ENCODE results near the gene IL15RA. TPM values are rescaled to one million over a fixed set of nuclear protein-coding genes. Genes with fewer than 3 reads are reported as not detected.

IL15RA gene
- total and polyA plus RNA-seq, 4 donors, result 13.2 to 67.7 (median 32.7) TPM

GRCh38 chr10:5940807-5941218 lies 36.5 kb downstream of the IL15RA start:
- WGBS, 2 donors, result 75 to 85% methylated on average over 6 of the region's 6 CpGs
- ATAC-seq (ENCODE audit: insufficient read depth, low FRiP score), result no peak

GRCh38 chr10:5938291-5938690 lies 39.1 kb downstream of the IL15RA start:
- 92 to 95% methylated on average over 12 of the region's 12 CpGs for WGBS, 2 donors
- DNase-seq, result no peak

More at GRCh38 chr10:5940807-5941218, 36.5 kb downstream of the IL15RA start:
- no peaks in the 10 kb centered on the region for H3K27me3 ChIP-seq (ENCODE audit: control insufficient read depth in 3 of 3, insufficient read depth in 3 of 3, low read length in 2 of 3)
- H3K27ac ChIP-seq (ENCODE audit: low read depth in 1 of 2, low read length in 1 of 2), result peak overlapping the region in 1 of 2 donors; percentile 82
- peaks cover 6 to 27% (median 10%) of the 10 kb centered on the region in 5 donors for H3K4me1 ChIP-seq (ENCODE audit: control insufficient read depth in 5 of 5, insufficient read depth in 5 of 5, low read length in 5 of 5)
- H3K36me3 ChIP-seq (ENCODE audit: control insufficient read depth in 4 of 4, insufficient read depth in 4 of 4, low read length in 4 of 4), result peaks cover 9 to 24% (median 16%) of the 10 kb centered on the region in 4 donors
- no peaks in the 10 kb centered on the region for H3K9me3 ChIP-seq (ENCODE audit: control insufficient read depth in 4 of 4, insufficient read depth in 3 of 4, low read length in 3 of 4)
- no peak overlapping the region for H3K9ac ChIP-seq (ENCODE audit: insufficient read depth in 1 of 2, low read length in 2 of 2)
- DNase-seq, result no peak
- H3K4me3 ChIP-seq, result no peak overlapping the region
- TF ChIP-seq CTCF (IDR thresholded peaks at IDR 0.05; ENCODE audit: control extremely low read depth, extremely low read depth), result no peak

GRCh38 chr10:5937016-5937415 lies 40.3 kb downstream of the IL15RA start:
- DNase-seq (no peak), ATAC-seq (ENCODE audit: insufficient read depth, low FRiP score) (no peak)
- WGBS, 2 donors, result 92 to 93% methylated on average over 18 of the region's 18 CpGs
- H3K9me3 ChIP-seq (ENCODE audit: control insufficient read depth in 4 of 4, insufficient read depth in 3 of 4, low read length in 3 of 4), result no peaks in the 10 kb centered on the region
- no peak for TF ChIP-seq CTCF (IDR thresholded peaks at IDR 0.05; ENCODE audit: control extremely low read depth, extremely low read depth)
- H3K27ac ChIP-seq (ENCODE audit: low read depth in 1 of 2, low read length in 1 of 2), result no peak overlapping the region
- no peak overlapping the region for H3K4me3 ChIP-seq
- H3K9ac ChIP-seq (ENCODE audit: insufficient read depth in 1 of 2, low read length in 2 of 2), result no peak overlapping the region
- H3K4me1 ChIP-seq (ENCODE audit: control insufficient read depth in 5 of 5, insufficient read depth in 5 of 5, low read length in 5 of 5), result peaks cover 0 to 3% (median 0%) of the 10 kb centered on the region in 5 donors
- H3K36me3 ChIP-seq (ENCODE audit: control insufficient read depth in 4 of 4, insufficient read depth in 4 of 4, low read length in 4 of 4), result peaks cover 9 to 30% (median 23%) of the 10 kb centered on the region in 4 donors
- H3K27me3 ChIP-seq (ENCODE audit: control insufficient read depth in 3 of 3, insufficient read depth in 3 of 3, low read length in 2 of 3), result no peaks in the 10 kb centered on the region

More at GRCh38 chr10:5938291-5938690, 39.1 kb downstream of the IL15RA start:
- no peak for TF ChIP-seq CTCF (IDR thresholded peaks at IDR 0.05; ENCODE audit: control extremely low read depth, extremely low read depth)
- Histone ChIP-seq H3K36me3 (ENCODE audit: control insufficient read depth in 4 of 4, insufficient read depth in 4 of 4, low read length in 4 of 4) (peaks cover 9 to 30% (median 23%) of the 10 kb centered on the region in 4 donors), H3K9ac (ENCODE audit: insufficient read depth in 1 of 2, low read length in 2 of 2) (no peak overlapping the region), H3K27ac (ENCODE audit: low read depth in 1 of 2, low read length in 1 of 2) (no peak overlapping the region), H3K9me3 (ENCODE audit: control insufficient read depth in 4 of 4, insufficient read depth in 3 of 4, low read length in 3 of 4) (no peaks in the 10 kb centered on the region), H3K4me3 (no peak overlapping the region), H3K27me3 (ENCODE audit: control insufficient read depth in 3 of 3, insufficient read depth in 3 of 3, low read length in 2 of 3) (no peaks in the 10 kb centered on the region), H3K4me1 (ENCODE audit: control insufficient read depth in 5 of 5, insufficient read depth in 5 of 5, low read length in 5 of 5) (peaks cover under 1 to 7% (median under 1%) of the 10 kb centered on the region in 5 donors)
- ATAC-seq (ENCODE audit: insufficient read depth, low FRiP score), result no peak

- DNase-seq, result no peak
- H3K9ac ChIP-seq (ENCODE audit: insufficient read depth in 1 of 2, low read length in 2 of 2), result no peak overlapping the region
- ATAC-seq (ENCODE audit: insufficient read depth, low FRiP score), result no peak
- H3K9me3 ChIP-seq (ENCODE audit: control insufficient read depth in 4 of 4, insufficient read depth in 3 of 4, low read length in 3 of 4), result no peaks in the 10 kb centered on the region
- no peak overlapping the region for H3K4me3 ChIP-seq
- no peaks in the 10 kb centered on the region for H3K4me1 ChIP-seq (ENCODE audit: control insufficient read depth in 5 of 5, insufficient read depth in 5 of 5, low read length in 5 of 5)
- H3K27me3 ChIP-seq (ENCODE audit: control insufficient read depth in 3 of 3, insufficient read depth in 3 of 3, low read length in 2 of 3), result no peaks in the 10 kb centered on the region
- TF ChIP-seq CTCF (IDR thresholded peaks at IDR 0.05; ENCODE audit: control extremely low read depth, extremely low read depth), result no peak
- peak overlapping the region in 1 of 2 donors; percentile 4 for H3K27ac ChIP-seq (ENCODE audit: low read depth in 1 of 2, low read length in 1 of 2)
- peaks cover 10 to 37% (median 25%) of the 10 kb centered on the region in 4 donors for H3K36me3 ChIP-seq (ENCODE audit: control insufficient read depth in 4 of 4, insufficient read depth in 4 of 4, low read length in 4 of 4)
- WGBS, 2 donors, result 93 to 95% methylated on average over 10 of the region's 10 CpGs
Measured at GRCh38 chr10:5935628-5936027, 41.7 kb downstream of the IL15RA start.

Measured in lung (tissue), 12 donors.